GM19025 (cell line): Measurements from ENCODE around the gene HEATR5B.

Experiments used
- ATAC-seq: cut with Tn5 transposase; IDR thresholded peaks from one replicate; pipeline ENCODE4 v1.9.1; 2021; ENCODE audit warnings: mild to moderate bottlenecking, low read depth, moderate library complexity; ENCODE audit not compliant: unreplicated experiment

HEATR5B gene

DNA sequence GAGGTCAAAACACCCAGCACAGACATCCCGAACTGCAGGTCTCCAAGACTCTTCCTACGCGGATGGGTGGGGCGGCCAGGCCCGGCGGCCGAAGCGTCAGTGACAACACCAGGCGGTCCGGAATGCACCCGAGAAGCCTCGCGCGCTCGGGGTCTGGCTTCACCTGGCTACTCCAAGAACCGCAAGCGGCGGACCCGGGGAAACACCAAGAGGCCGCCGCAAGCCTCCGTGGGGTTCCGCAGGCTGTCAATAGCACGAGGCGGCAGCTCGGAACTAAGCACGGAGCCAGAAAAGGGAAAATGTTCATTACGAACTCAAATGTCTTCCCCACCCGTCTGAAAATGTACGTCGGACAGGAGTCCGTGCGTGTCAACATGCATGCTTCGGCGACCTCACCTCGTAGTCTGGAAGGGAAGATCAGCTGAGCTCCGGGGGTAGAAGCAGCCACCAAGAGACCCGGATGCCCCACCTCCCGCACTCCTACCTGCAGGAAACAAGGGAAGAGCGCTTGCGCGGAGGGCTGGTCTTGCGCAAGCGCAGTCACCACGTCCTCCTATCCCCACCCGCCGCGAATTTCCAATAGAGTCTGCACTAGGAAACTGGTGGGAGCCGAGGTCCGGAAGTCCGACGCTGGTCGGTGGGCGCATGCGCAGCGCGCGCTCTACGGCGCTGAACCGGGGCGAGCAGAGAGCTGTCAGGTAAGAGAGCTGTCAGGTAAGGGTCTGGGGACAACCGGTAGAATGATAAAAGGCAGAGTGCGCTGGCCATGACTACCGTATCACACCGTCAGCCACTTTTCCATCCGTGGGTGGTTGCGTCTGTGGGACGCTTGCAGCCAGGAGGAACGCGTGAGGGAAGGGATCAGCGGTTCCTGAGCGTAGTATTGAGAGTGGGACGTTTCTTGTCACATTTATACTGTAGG, at the start of gene HEATR5B, which contains the start of gene GPATCH11:
TSS of gene HEATR5B (minus strand) at position 500 of the 922 bp plus-strand sequence. CDS start 958 bp downstream, outside the sequence.
TSS of gene GPATCH11 (plus strand) at position 646 of the 922 bp plus-strand sequence. CDS start 3,864 bp downstream, outside the sequence.
- peak; percentile 81 for ATAC-seq

DNA sequence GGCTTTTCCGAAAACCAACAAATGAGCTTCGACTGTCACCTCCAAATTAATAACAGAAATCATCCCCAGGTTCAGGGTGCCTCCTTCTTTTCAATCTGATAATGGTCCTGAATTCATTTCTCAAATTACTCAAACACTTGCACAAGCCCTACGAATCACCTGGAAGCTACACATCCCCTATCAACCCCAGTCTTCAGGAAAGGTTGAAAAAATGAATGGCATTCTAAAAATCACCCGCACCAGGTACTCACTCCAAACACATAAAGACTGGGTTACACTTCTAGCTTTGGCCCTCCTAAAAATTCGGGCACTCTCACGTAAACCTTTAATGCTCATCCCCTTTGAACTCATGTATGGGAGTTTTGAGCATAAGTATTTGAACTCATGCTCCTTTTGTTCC, 48.7 kb upstream of the HEATR5B start:
- no peak for ATAC-seq

- ATAC-seq = no peak
Observed at GRCh38 chr2:37125416-37125815, 41.2 kb upstream of the HEATR5B start.

GRCh38 chr2:37119157-37119556, 35.0 kb upstream of the HEATR5B start:
- ATAC-seq = no peak

DNA sequence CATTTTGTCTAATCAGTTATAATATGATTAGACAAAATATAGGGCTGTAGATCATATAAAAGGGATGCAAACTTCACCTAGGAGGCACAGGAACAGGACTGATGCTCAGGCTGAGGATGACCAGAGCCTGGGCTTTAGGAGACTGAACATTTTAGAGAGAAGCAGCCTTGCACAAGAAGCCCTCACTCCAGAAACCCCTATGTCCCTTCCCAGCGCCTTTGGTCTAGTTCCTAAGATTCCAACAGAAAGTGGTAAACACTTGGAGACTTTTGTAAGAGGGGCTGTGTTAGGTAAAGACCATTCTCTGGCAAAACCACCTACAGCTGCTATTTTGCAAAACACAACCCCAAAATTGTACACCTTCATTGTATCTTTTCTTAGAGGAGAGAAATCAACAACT, 33.4 kb upstream of the HEATR5B start:
- no peak for ATAC-seq

DNA sequence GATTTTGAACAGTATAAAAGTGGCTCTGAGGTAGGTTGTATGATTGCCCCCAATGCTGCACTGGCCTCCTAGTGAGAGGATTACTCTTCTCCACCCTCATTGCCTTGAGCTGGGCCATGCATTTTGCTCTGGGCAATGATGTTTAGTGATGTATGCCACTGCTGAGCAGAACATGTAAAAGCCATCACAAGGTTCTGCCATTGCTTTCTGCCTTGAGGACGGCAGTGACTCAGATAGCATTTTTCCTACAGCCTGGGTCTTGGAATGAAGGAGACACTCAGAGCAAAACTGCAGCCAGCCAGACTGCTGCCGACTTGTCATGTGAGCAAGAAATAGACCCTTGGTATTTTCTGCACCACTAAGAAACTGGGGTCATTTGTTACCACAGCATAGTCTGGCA, 27.8 kb upstream of the HEATR5B start:
- no peak for ATAC-seq

DNA sequence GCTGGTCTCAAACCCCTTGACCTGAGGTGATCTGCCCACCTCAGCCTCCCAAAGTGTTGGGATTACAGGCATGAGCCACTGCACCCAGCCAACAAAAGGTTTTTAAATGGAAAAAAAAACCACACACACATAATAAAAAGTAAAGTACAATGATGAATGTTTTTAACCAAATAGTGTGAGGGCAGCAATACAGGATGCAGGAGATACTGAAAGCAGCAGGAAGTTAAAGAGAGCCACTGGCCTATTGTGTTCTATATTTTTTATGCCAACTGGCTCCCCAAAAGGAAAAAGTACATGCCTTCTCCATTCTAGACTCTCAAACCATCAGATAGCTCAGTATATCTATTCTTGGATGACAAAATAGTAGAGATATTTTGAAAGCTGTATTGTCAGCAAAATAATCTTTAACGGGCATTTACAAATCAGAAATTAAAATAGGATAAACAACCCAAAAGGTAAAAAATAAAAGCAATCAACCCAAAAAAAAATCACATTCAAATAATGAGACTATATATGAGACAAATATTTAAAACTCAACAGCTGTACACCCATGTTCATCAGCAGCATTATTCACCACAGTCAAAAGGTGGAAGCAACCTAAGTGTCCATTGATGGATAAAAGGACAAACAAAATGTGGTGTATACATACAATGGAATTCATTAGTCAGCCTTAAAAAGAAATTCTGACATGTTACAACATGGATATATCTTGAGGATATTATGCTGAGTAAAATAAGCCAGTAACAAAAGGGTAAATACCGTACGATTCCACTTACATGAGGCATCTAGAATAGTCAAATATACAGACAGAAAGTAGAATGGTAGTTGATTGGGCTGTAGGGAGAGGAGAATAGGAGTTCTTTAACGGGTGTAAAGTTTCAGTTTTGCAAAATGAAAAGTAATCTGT, 26.4 kb upstream of the HEATR5B start:
- ATAC-seq = no peak

GRCh38 chr2:37109523-37109922, 25.4 kb upstream of the HEATR5B start:
- ATAC-seq = no peak

DNA sequence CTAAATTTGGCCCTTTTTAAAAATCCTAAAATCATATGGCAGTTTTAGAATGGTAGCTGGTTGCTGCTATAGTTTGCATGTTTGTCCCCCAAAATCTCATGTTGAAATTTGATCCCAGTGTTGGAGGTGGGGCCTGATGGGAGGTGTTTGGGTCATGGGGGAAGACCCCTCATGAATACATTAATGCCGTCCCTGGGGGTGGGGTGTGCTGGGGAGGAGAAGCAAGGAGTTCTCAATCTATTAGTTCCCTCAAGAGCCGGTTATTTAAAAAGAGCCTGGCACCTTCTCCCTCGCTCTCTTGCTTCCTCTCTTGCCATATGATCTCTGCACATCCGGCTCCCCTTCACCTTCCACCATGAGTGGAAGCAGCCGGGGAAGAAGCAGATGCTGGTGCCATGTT, 21.0 kb upstream of the HEATR5B start:
- no peak for ATAC-seq

DNA sequence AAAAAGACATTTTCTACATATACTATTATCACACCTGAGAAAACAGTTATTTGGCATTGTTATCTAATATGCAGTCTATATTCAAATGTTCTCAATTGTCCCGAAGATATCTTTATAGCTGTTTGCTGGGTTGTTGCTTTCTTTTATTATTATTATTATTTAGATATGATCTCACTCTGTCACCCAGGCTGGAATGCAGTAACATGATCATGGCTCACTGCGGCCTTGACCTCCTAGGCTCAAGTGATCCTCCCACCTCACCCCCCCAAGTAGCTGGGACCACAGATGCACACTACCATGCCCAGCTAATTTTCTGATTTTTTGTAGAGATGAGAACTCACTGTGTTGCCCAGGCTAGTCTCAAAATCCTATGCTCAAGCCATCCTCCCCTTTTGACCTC, 20.0 kb upstream of the HEATR5B start:
- no peak for ATAC-seq

- no peak for ATAC-seq
Observed at GRCh38 chr2:37102588-37102987, 18.4 kb upstream of the HEATR5B start.

DNA sequence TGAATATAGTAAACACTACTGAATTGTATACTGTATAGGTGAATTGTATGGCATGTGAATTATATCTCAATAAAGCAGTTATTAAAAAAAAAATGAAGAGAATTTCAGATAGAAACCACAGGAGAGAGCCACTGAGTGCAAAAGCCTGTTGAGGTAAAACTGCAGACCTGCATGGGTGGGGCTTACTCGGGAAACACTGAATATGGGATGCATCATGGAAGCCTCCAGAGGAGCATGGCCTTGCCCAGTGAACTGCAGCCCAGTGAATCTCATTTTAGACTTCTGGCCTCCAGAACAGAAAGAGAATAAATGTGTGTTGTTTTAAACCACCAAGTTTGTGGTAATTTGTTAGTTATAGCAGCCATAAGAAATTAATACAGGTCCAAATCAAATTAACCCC, 15.9 kb upstream of the HEATR5B start:
- no peak for ATAC-seq

DNA sequence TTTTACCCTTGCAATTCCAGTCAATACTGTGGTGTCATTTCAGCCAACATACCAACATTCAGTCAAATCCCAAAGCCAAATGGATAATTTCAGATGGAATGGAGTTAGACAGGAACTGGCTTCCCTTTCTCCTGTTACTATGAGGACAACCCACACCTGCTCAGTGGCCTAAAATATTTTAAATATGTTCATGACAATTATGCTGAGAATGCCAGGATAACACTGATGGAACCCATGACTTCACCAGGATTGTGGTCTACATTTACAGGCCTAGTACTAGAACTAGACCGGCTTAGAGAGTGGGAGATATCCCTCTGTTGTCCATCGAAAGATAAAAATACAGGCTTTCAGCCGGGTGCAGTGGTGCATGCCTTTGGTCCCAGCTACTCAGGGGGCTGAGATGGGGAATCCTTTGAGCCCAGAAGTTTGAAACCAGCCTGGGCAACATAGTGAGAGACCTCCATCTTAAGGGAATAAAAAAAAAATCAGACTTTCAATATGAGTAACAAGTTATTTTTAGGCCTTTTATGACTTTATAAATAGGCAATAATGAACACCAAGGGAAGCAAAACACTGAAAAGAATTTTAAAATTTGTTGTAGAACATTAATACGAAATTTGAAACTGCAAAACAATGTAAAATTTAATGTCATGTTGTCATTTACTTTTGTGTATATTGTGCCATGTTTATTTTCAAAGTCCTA, 14.4 kb upstream of the HEATR5B start:
- ATAC-seq = no peak

GRCh38 chr2:37096568-37096967, 12.4 kb upstream of the HEATR5B start:
- no peak for ATAC-seq

DNA sequence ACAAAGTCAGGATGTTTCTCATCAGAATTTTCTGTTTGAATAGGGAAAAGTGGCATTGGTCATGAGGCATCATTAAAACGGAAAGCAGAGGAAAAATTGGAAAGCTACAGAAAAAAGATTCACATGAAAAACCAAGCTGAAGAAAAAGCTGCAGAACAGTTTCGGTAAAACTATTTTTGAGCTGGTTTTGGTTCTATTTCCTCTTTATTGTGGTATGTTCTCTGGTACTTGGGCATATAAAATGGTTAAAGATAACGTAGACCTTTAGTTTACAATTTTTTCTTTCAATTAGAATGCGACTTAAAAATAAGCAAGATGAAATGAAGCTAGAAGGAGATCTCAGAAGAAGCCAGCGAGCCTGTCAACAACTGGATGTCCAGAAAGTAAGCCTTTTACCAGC, 7.7 kb upstream of the HEATR5B start:
- no peak for ATAC-seq

DNA sequence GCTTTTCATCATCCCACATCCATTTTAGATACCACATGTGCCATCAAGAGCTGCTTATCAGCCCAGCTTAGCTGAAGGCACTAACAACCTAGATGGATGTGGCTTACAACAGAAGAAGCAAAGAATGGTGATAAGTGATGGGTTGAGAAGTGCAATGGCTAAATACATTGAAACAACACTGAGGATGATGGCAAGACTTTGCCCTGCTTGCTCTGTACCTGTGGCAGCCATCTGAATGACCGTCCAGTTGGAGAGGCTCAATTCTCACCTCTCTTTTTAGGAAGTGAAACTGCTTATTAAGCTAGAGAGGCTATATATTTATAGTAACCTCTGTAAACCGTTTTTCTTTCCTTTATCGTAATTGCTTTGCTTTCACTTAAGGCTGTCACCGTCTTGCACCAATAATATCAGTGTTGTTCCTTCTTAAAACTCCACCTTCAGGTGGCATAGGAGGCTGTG, 5.9 kb upstream of the HEATR5B start:
- ATAC-seq = peak; percentile 85

GRCh38 chr2:37085731-37086147, 1.6 kb upstream of the HEATR5B start:
- no peak for ATAC-seq

- no peak for ATAC-seq
Observed at GRCh38 chr2:37084797-37085196, 625 bp upstream of the HEATR5B start.

DNA sequence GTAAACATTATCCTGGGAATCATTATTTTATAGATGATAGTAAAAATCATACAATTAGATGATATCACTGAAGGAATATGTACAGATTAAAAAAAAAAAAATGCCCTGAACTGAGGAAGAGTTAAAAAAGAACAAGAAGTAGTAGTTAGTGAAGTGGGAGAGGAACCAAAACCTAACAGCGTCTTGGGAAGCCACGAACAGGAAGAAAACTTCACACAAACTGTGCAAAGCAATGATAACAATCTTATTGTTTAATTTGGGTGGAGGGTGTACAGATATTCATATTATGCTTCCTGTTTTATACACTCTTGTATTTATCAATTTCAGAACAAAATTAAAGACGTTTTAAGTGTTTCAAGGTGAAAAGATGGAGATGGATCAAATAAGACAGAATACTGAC, 3.5 kb downstream of the HEATR5B start:
- no peak for ATAC-seq

- no peak for ATAC-seq
Observed at GRCh38 chr2:37080266-37080665, 3.9 kb downstream of the HEATR5B start.
